ENCODE measurements around the gene CS. TPM values are rescaled to one million over a fixed set of nuclear protein-coding genes. Genes with fewer than 3 reads are reported as not detected.

Gene CS
- total and polyA plus RNA-seq, 2 donors (not counting 1 experiment from before 2014, with no cell fraction given), result 117 to 170 TPM

DNA sequence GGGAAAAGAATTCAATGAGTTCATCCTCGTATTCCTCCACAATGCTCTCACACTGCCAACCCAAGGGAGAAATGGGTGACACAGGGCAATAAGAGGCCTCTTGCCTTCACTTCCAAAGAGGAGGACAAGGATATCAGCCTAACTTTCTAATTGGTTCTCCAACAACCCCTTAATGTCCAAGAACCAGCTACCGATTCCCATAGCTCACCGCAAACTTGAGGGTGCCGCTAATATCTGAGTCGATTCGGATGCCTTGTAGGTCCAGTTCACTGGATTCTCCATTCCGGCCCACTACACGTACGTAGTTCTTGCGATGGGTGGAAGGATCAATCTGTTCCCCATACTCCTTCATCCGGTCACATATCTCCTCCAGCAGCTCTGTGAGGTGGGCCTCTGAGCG, 10.9 kb upstream of the CS start:
- H3K4me1 ChIP-seq (ENCODE audit: control insufficient read depth, extremely low read depth, insufficient read depth, low read length), result peaks cover 4% of the 10 kb centered on the region
- no peak overlapping the region for H3K4me3 ChIP-seq (replicated peaks in 1 of 4; ENCODE audit: control extremely low read depth in 1 of 4, insufficient read depth in 1 of 4, low read depth in 3 of 4, low read length in 4 of 4)
- H3K36me3 ChIP-seq (ENCODE audit: control insufficient read depth, insufficient read depth, low read length), result peaks cover 4% of the 10 kb centered on the region
- no peak for DNase-seq (ENCODE audit: low read depth in 2 of 2)
- no peak overlapping the region for H2AFZ ChIP-seq (ENCODE audit: low read length)
- no peak overlapping the region for H3K9ac ChIP-seq (ENCODE audit: insufficient read depth, low read length)
- no peak overlapping the region for H3K4me2 ChIP-seq (ENCODE audit: extremely low read depth, insufficient read depth, low read length)
- peaks cover 17% of the 10 kb centered on the region for H3K79me2 ChIP-seq (ENCODE audit: control insufficient read depth, insufficient read depth, low read length)
- no peaks in the 10 kb centered on the region for H4K20me1 ChIP-seq (ENCODE audit: control insufficient read depth, extremely low read depth, insufficient read depth, low read length)
- no peaks in the 10 kb centered on the region for H3K27me3 ChIP-seq (ENCODE audit: control insufficient read depth, insufficient read depth, low read length)
- no peak for TF ChIP-seq EZH2 (IDR thresholded peaks at IDR 0.05; ENCODE audit: low read length, missing control alignments)
- TF ChIP-seq, protein P1, sequence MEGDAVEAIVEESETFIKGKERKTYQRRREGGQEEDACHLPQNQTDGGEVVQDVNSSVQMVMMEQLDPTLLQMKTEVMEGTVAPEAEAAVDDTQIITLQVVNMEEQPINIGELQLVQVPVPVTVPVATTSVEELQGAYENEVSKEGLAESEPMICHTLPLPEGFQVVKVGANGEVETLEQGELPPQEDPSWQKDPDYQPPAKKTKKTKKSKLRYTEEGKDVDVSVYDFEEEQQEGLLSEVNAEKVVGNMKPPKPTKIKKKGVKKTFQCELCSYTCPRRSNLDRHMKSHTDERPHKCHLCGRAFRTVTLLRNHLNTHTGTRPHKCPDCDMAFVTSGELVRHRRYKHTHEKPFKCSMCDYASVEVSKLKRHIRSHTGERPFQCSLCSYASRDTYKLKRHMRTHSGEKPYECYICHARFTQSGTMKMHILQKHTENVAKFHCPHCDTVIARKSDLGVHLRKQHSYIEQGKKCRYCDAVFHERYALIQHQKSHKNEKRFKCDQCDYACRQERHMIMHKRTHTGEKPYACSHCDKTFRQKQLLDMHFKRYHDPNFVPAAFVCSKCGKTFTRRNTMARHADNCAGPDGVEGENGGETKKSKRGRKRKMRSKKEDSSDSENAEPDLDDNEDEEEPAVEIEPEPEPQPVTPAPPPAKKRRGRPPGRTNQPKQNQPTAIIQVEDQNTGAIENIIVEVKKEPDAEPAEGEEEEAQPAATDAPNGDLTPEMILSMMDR (conservative IDR thresholded peaks at IDR 0.05 in 1 of 2, IDR thresholded peaks at IDR 0.05 in 1 of 2; ENCODE audit: low read depth in 1 of 2, low read length in 2 of 2), result no peak
- H3K9me3 ChIP-seq (ENCODE audit: control insufficient read depth, insufficient read depth, low read depth, low read length), result no peaks in the 10 kb centered on the region
- no peak overlapping the region for H3K27ac ChIP-seq (ENCODE audit: insufficient read depth, low read length)

DNA sequence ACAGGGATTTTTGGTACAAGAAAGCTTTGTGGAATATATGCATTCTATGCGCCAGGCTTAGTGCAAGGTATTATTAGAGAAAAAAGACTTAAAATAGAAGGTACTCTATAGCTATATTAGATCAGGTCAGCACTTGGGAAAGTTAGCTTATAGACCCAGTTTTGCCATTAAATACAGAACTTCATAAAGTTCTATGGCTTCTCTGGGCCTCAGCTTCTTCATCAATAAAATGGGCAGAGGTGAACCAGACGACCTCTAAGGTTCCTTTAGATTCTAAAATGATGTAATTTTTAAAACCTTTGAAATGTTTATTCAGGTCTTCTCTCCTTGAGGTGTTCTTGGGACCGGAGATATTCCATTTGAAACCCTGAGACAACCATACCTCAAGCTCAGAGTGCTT, 8.6 kb upstream of the CS start:
- no peak for TF ChIP-seq EZH2 (IDR thresholded peaks at IDR 0.05; ENCODE audit: low read length, missing control alignments)
- TF ChIP-seq, protein P1 (conservative IDR thresholded peaks at IDR 0.05 in 1 of 2, IDR thresholded peaks at IDR 0.05 in 1 of 2; ENCODE audit: low read depth in 1 of 2, low read length in 2 of 2), result no peak
- Histone ChIP-seq H4K20me1 (ENCODE audit: control insufficient read depth, extremely low read depth, insufficient read depth, low read length) (no peaks in the 10 kb centered on the region), H3K27me3 (ENCODE audit: control insufficient read depth, insufficient read depth, low read length) (no peaks in the 10 kb centered on the region), H3K9ac (ENCODE audit: insufficient read depth, low read length) (no peak overlapping the region), H3K4me3 (replicated peaks in 1 of 4; ENCODE audit: control extremely low read depth in 1 of 4, insufficient read depth in 1 of 4, low read depth in 3 of 4, low read length in 4 of 4) (no peak overlapping the region), H3K9me3 (ENCODE audit: control insufficient read depth, insufficient read depth, low read depth, low read length) (no peaks in the 10 kb centered on the region), H3K79me2 (ENCODE audit: control insufficient read depth, insufficient read depth, low read length) (no peaks in the 10 kb centered on the region), H3K36me3 (ENCODE audit: control insufficient read depth, insufficient read depth, low read length) (no peaks in the 10 kb centered on the region), H3K4me1 (ENCODE audit: control insufficient read depth, extremely low read depth, insufficient read depth, low read length) (no peaks in the 10 kb centered on the region), H2AFZ (ENCODE audit: low read length) (no peak overlapping the region), H3K4me2 (ENCODE audit: extremely low read depth, insufficient read depth, low read length) (no peak overlapping the region), H3K27ac (ENCODE audit: insufficient read depth, low read length) (no peak overlapping the region)
- DNase-seq (ENCODE audit: low read depth in 2 of 2), result no peak

DNA sequence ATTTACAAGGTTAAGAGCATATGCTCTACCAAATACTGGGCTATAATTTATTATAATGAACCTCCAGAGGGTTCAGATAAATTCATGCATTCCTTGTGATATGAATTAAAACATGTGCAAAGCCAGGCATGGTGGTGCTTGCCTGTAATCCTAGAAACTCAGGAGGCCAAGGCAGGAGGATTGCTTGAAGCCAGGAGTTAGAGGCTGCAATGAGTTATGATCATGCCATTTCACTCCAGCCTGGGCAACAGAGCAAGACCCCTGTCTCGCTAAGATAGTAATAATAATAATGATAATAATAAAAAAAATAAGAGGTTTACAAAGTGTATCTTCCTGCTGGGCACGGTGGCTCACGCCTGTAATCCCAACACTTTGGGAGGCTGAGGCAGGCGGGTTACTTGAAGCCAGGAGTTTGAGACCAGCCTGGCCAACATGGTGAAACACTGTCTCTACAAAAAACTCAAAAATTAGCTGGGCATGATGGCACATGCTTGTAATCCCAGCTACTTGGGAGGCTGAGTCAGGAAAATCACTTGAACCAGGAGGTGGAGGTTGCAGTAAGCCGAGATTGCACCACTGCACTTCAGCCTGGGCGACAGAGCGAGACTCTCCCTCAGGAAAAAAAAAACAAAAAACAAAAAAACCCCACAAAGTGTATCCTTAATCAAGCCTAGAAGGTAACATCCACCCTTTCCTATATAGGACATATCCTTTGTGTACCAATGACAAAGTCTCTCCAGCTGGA, 7.3 kb upstream of the CS start:
- TF ChIP-seq, protein P1 (conservative IDR thresholded peaks at IDR 0.05 in 1 of 2, IDR thresholded peaks at IDR 0.05 in 1 of 2; ENCODE audit: low read depth in 1 of 2, low read length in 2 of 2), result no peak
- no peak for TF ChIP-seq EZH2 (IDR thresholded peaks at IDR 0.05; ENCODE audit: low read length, missing control alignments)
- Histone ChIP-seq H4K20me1 (ENCODE audit: control insufficient read depth, extremely low read depth, insufficient read depth, low read length) (no peaks in the 10 kb centered on the region), H3K9me3 (ENCODE audit: control insufficient read depth, insufficient read depth, low read depth, low read length) (no peaks in the 10 kb centered on the region), H3K4me1 (ENCODE audit: control insufficient read depth, extremely low read depth, insufficient read depth, low read length) (no peaks in the 10 kb centered on the region), H3K27me3 (ENCODE audit: control insufficient read depth, insufficient read depth, low read length) (no peaks in the 10 kb centered on the region), H3K4me2 (ENCODE audit: extremely low read depth, insufficient read depth, low read length) (no peak overlapping the region), H3K27ac (ENCODE audit: insufficient read depth, low read length) (no peak overlapping the region), H3K9ac (ENCODE audit: insufficient read depth, low read length) (no peak overlapping the region), H2AFZ (ENCODE audit: low read length) (no peak overlapping the region), H3K36me3 (ENCODE audit: control insufficient read depth, insufficient read depth, low read length) (no peaks in the 10 kb centered on the region), H3K79me2 (ENCODE audit: control insufficient read depth, insufficient read depth, low read length) (no peaks in the 10 kb centered on the region), H3K4me3 (replicated peaks in 1 of 4; ENCODE audit: control extremely low read depth in 1 of 4, insufficient read depth in 1 of 4, low read depth in 3 of 4, low read length in 4 of 4) (no peak overlapping the region)
- DNase-seq (ENCODE audit: low read depth in 2 of 2), result no peak
